B cell (primary cell): ENCODE measurements around the gene PPM1M.

Experiments used
- EZH2 ChIP-seq: IDR thresholded peaks from 2 replicates; pipeline ENCODE4 v1.6.1; 2012; ENCODE audit warnings: borderline replicate concordance, low read depth, mild to moderate bottlenecking, moderate library complexity, low read length; ENCODE audit not compliant: insufficient read depth, poor library complexity, severe bottlenecking
- TF ChIP-seq, protein P1 (sequence below): fragments of 200-600 bp; IDR thresholded peaks from one replicate; pipeline ENCODE4 v1.8.0; 2022; ENCODE audit warnings: antibody characterized with exemption, mild to moderate bottlenecking

DNA sequence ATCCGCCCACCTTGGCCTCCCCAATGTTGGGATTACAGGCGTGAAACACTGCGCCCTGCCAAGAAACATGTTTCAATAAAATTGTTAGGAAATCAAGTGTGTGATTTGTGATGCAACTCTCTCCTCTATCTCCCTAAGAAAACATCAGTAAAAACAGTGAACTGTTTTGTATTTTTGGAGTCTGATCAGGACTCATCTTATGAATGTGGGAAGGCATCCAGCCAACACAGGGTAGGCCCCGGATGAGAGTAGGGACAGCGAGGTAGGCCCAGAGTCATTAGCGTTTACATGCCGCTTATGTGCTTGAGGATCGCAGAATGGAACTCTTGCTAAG is 41.2 kb downstream of the PPM1M start:
- TF ChIP-seq, protein P1, sequence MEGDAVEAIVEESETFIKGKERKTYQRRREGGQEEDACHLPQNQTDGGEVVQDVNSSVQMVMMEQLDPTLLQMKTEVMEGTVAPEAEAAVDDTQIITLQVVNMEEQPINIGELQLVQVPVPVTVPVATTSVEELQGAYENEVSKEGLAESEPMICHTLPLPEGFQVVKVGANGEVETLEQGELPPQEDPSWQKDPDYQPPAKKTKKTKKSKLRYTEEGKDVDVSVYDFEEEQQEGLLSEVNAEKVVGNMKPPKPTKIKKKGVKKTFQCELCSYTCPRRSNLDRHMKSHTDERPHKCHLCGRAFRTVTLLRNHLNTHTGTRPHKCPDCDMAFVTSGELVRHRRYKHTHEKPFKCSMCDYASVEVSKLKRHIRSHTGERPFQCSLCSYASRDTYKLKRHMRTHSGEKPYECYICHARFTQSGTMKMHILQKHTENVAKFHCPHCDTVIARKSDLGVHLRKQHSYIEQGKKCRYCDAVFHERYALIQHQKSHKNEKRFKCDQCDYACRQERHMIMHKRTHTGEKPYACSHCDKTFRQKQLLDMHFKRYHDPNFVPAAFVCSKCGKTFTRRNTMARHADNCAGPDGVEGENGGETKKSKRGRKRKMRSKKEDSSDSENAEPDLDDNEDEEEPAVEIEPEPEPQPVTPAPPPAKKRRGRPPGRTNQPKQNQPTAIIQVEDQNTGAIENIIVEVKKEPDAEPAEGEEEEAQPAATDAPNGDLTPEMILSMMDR = no peak
- TF ChIP-seq EZH2 = no peak
